ENCODE measurements around the gene GMPR.

The GMPR gene

DNA sequence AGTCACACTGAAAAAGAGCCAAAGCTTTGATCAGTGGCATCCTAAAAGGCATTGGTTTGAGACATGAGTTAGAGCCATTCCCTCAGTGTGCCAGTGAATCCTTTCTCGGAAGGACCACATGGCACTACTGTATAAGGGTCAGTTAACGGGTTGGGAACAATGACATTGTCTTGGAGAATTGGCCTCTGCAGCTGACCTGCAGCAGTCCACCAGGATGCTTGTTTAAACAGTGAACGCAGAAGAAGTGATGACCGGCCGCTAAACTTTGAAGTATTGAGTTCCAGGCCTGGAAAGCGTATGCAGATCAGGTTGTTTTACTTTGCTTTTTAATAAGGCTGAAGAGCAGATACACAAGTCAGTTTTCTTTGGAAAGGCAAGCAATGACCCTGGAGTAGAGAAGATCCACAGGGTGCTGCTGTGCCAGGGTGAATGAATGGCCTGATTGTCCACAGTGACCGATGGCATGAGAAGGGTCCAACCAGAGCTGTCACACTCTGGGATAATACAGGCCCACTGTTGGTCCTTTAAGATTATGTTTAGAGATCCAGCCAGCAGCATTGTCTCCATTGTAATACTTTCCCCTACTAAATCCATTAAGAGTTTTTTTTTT is 57.8 kb downstream of the GMPR start:
- DNase-seq (ENCODE audit: low read depth in 2 of 2, low spot score in 1 of 2): no peak

DNA sequence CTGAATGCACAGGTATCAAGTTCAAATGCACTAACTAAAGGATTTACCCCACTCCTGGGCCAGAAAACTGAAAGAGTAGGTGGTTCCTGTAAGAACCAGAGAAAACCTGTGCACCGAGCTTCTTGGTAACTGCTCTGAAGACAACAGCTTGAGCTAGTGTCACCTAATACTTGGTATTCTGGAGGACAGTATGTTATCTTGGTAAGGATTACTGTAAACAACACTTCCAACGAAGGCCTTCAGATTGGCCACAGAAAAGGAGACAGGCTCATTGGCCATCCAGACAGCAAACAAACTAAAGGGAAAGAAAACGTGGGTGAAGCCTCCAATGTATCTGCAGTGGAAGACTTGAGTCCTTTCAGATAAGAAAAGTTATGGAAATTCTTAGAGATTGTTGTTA is 61.5 kb downstream of the GMPR start:
- DNase-seq (ENCODE audit: low read depth in 2 of 2, low spot score in 1 of 2): no peak

DNA sequence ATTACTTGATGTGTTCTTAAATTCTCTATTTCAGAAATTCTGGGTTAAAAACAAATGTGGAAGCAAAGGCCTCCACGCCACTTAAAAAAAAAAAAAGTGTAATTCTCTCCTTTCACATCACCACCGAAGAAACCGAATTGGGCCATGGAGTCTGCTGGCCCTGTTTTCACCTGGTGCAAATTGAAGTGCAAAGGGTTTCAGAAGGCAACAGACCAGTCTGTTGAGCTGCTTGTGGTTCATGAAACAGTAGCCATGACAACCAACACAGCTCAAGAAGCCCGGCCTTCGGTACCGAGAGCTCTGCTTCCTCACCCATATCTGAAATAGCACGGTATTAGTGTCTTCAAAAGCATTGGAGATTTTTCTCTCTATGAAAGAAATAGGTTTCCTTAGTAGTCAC is 63.1 kb downstream of the GMPR start:
- no peak for DNase-seq (ENCODE audit: low read depth in 2 of 2, low spot score in 1 of 2)

DNA sequence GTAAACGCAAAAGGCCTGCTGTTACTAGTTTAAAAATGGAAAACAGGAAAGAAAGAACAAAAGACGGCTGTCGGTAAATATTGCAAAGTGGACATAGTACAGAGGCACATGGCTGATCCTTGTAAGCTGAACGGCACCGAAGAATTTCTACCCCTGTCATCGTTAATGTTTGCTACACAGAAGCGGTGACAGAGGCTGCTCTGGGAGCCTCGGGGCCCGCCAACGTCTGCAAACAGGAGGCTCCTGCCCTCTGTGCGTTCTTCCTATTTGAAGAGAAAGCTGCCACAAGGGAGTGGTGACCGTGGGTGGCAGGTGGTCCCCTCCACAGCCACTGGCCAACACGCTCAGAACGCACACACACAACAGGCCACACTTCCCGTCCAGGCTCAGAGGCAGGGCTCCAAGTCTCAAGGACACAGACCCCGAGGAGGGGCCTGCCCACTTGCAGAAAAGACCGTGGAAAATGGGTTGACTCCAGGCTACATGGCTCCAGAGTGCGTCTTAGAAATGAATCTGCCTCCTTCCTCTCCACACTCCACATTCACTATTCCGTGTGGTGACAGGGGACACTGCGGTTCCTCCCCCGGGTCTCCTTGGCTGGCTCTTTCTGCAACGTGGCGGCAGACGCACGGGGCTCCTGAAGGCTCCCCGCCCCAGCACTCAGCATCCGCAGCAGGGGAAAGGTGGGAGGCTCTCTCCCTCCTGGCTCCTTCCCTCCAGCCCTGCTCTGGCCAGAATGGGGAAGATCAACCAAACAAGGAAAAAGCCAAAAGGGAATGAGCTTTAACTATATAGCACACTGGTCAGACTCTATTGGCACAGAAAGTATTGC is 64.5 kb downstream of the GMPR start:
- DNase-seq (ENCODE audit: low read depth in 2 of 2, low spot score in 1 of 2): no peak

DNA sequence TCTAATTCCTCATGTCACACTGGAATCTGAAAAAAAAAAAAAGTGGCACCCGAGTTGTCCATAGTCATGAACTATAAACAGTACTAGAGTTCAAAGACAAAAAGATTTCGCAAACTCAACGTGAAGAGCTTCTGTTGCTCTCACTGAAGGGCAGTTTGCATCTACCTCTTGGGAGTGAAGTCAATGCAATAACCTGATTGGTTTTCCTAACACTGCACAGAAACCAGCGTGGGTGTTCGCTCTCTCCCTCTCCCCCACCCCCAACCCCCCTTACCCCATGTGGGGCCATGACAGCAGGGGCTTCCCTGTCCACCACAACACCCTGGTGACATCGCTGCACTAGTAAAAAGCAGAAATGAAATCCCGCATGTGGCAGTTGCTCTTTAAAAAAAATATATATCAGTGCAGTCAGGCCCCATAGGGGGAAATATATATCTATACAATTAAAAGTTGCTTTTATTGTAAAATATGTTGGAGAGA is 66.9 kb downstream of the GMPR start:
- DNase-seq (ENCODE audit: low read depth in 2 of 2, low spot score in 1 of 2): no peak

DNA sequence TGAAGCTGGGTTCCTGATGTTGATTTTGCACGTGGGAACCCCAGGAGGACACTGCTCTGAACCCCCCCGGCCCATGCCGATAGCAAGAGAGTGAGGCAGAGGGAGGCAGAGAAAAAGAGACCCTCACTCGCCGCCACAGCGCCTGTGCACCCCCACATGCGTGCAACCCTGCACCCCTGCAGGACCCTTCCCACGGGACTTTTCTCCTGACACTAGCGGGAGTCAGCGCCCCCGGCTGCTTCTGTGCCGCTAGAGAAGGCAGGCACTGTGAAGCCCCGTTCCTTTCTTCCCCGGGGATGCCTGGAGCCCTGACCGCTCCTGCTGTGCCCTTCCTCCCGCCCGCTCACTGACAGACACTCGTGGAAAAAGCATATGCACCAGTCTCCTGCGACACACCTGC is 67.4 kb downstream of the GMPR start:
- no peak for DNase-seq (ENCODE audit: low read depth in 2 of 2, low spot score in 1 of 2)

DNA sequence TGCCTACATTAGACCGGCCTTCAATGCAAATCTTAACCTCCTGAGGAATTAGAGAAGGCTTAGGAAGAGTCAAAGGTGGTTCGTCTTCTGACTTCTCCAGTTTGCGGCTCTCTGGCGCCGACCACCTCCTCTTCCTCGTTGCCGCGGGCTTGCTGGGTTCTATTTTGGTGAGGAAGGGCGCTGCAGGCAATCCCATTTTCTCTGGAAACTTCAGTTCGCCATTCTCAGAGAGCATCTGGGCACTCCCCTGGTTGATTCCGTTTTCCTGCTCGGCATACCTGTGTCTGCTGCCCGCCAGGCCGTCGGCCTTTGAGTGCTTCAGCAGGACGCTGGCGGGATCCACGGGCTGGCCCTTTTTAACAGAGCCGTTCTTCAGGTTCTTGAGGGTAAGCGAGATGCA is 67.9 kb downstream of the GMPR start:
- DNase-seq (ENCODE audit: low read depth in 2 of 2, low spot score in 1 of 2): no peak

DNA sequence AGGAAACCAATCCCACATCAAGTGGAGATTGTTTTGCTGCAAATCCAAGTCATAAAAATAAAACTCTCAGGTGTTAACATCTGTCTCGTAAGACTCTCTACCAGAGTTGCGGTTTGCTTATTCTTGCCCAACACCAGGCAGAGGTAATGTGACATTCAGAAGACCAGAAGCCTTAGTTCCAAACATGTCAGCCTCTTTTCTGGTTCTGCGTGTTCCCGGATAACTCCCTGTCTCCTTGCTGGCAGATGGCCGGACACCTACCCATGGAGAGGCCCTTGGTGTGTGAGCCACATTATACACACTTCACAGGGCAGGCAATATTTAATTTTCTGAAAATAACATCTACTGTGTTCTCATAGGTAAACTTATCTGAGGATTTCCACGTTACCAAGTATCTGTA is 73.4 kb downstream of the GMPR start:
- DNase-seq (ENCODE audit: low read depth in 2 of 2, low spot score in 1 of 2): no peak

DNA sequence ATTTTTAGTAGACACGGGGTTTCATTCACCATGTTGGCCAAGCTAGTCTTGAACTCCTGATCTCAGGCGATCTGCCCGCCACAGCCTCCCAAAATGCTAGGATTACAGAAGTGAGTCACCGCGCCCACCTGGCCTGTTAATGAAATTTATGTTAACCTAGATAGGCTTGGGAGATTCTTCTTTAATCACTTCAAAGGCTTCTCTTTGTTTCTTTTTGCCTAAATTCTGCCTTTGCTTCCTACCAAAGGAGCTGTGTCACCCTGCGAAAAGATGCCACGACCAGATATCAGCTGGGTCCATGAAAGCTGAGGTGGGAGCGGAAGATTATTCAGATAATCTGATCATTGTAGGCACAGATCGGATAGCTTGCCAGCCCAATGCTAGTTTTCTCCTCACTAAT is 75.3 kb downstream of the GMPR start:
- no peak for DNase-seq (ENCODE audit: low read depth in 2 of 2, low spot score in 1 of 2)

DNA sequence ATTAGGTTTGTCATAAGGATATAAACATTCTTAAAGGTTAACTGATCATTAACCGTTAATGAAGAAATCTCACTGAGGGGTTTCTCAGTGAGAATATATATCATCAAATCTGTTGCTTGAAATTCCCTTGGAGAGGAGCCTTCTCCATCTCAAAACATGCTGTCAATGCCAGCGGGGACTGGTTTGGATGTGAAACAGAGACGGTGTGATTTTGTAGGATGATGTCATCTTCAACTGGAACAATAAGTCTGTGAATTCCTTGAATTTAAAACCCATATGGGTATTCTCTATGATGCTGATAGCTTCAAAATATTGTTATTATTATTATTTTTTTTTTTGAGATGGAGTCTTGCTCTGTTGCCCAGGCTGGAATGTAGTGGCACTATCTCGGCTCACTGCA is 75.9 kb downstream of the GMPR start:
- no peak for DNase-seq (ENCODE audit: low read depth in 2 of 2, low spot score in 1 of 2)

DNA sequence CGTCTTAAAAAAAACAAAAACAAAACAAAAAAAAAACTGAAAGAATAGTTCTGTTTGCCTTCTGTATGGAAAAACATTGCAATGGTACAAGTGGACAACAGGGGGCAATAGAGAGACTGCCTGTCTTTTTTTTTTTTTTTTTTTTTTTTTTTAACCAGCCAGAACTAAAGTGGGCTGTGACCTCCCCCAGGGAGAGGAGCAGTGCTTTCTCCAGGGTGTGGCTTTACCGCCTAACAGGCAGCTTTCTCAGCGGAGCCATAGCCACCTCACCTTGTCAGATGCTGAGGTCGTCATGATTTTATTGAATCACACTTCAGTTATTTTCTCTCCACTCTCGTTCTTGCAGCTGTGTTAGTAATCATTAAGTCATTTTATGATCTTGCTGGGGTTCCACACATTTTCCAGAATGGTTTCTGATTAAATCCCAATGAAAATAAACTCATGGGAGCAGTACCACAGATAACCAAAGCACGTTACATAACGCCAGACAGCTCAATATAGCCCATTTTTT is 78.4 kb downstream of the GMPR start:
- DNase-seq (ENCODE audit: low read depth in 2 of 2, low spot score in 1 of 2): no peak

DNA sequence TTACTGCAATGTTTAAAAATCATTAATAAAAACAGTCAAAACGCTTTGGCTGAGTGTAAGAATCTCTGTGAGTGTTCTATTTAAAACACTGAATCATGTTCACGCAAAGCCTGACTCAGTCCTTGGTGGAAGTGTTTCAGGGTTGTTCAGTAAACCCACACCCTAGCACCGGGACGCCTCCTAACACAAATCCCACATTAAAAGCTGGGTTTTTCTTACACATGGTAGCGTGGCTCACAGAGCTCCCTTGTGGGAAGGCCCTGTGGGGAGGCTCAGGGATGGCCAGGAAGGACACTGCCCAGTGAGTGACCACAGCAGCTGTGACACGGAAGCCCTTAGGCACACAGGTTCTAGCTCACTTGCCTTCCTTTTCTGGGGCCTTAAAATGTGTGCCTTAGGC is 80.2 kb downstream of the GMPR start:
- no peak for DNase-seq (ENCODE audit: low read depth in 2 of 2, low spot score in 1 of 2)

DNA sequence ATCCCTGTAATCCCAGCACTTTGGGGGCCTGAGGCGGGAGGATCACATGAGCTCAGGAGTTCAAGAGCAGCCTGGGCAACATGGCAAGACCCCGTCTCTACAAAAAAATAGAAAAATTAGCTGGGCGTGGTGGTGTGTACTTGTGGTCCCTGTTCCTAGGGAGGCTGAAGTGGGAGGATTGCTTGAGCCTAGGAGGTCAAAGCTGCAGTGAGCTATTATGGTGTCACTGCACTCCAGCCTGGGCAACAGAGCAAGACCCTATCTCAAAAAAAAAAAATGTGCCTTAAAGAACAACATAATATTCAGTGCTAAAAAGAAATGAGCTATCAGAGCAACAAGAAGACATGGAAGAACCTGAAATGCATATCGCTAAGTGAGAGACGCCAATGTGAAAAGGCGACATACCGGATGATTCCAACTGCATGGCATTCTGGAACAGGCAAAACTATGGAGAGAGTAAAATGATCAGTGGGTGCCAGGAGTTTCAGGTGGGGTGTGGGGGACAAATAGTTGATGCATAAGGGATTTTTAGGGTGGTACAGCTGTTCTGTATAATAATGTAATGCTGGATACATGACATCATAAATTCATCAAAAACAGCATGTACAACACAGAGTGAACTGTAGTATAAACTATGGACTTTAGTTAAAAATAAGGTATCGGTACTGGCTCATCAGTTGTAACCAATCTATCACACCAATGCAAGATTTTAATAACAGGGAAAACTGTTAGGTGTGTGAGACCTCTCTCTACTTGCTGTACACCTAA is 80.8 kb downstream of the GMPR start:
- DNase-seq (ENCODE audit: low read depth in 2 of 2, low spot score in 1 of 2): no peak

DNA sequence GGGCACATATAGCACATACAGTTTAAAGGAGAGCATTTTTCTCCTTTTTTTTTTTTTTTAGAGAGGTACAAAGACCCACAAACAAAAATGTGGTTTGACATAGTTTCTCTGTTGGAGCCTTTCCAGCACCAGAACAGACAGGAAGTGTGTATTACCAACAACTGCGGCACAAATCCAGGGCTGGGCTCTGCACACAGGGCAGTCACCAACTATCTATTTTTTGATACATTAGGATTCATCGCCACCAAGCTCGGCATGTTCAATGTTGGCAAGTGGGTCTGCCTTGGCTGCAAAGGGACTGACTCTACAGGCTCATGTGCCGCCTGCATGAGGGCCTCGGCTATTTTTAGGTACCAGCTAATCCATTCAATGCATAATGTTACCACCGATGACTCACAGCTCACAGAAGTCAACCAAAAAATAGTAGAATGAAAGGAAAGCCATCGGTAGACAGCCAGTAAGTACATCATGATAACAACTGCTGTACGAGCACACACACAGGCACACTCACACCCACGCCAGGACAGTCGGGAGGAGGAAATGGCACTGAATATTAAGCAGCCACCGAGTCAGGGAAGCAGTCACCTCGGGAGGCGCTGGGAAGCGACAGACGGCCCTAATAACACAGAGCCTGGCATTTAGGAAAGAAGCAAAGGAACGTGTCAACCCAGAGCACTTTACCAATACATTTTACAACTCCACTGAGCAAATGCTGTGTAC is 81.6 kb downstream of the GMPR start:
- DNase-seq (ENCODE audit: low read depth in 2 of 2, low spot score in 1 of 2): peak; percentile 20 to 31

DNA sequence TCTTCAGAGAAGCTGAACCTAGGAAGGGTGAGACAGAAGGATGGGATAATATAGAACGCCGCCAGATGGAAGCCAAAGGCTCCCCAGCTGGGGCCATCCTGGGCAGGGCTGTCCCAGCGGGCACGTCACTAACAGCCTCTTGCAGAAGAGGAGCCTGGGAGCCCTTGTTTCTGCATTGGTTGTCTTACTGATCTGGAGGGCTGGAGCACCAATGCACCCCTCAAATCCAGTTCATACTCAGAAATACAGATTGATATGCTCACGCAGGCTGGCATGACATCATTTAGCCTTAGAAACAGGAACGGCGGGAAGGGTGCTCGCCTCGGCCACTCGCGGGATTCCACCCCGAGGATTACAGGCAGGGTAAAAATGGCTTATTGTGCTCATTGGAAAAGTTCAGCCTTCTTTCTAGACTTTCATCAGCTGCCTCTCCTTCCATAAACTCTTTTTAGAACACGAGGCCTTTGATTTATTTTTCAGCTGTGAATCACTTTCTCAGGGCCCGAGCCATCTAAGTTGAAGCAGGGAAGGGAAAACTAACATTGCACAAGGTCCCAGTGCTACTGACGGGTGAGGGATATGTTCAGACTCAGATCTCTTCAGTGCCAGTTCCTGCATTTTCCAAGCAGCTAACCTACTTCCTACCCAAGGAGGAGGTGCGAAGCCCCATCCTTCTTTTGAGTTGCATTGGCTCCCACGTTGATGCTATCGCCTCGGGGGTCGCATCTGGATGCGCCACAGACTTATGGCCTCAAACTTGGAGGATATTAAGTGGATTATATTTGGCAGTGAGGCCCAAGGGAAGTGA is 82.3 kb downstream of the GMPR start:
- no peak for DNase-seq (ENCODE audit: low read depth in 2 of 2, low spot score in 1 of 2)

DNA sequence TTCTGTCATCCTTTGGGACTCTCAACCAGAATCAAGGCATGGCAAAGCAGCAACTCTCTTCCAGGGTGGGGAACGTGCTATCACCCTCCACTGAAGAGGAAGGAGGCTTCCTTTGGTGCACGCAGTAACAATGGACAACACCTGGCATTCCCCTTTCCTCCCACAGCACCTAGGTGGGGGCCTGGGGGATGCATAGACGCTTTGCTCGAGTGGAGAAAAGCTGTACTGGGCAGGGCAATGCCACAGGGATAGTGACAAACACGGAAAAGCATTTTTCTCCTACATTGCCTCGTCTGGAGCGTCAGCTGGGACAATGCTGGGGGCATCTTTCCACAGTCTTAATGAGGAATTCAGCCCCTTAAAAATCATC is 82.9 kb downstream of the GMPR start:
- DNase-seq (ENCODE audit: low read depth in 2 of 2, low spot score in 1 of 2): no peak

DNA sequence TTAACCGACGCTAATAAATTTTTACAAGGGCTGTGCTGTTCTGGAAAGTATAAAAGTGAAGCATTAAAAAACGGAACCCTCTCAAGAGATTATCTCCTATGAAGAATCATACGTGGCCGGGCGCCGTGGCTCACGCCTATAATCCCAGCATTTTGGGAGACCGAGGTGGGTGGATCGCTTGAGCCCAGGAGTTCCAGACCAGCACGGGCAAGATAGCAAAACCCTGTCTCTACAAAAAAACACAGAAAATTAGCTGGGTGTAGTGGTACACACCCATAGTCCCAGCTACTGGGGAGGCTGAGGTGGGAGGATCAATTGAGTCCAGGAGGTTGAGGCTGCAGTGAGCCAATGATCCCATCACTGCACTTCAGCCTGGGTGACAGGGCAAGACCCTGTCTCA is 83.4 kb downstream of the GMPR start:
- DNase-seq (ENCODE audit: low read depth in 2 of 2, low spot score in 1 of 2): no peak

DNA sequence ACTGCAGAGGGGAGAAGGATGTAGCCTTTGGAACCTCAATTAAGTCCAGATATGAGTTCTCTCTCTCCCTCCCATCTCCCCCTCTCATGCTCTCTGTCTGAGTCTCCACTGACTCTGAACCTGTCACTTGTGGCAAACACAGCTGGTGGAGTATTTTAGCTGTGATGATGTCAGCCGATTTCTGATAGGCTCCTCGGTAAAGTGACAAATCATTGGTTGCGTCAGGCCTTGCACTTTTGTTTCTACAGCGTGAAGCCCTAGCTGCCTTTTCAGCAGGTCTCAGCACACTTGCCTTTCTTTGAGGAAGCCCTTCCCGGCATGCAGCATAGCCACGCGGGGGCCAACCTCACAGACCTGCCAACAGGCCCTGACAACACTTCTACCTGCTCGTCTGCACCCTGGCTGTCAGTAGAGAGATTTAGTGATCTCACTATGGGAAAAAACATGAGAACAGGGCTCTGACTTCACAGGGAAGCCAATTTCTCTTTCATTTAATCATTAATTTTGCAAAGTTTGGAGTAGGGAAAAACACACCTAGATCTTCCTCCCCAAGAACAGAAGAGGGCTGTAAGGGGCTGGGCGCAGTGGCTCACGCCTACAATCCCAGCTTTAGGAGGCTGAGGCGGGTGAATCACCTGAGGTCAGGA is 84.4 kb downstream of the GMPR start:
- DNase-seq (ENCODE audit: low read depth in 2 of 2, low spot score in 1 of 2): peak; percentile 30 to 47

DNA sequence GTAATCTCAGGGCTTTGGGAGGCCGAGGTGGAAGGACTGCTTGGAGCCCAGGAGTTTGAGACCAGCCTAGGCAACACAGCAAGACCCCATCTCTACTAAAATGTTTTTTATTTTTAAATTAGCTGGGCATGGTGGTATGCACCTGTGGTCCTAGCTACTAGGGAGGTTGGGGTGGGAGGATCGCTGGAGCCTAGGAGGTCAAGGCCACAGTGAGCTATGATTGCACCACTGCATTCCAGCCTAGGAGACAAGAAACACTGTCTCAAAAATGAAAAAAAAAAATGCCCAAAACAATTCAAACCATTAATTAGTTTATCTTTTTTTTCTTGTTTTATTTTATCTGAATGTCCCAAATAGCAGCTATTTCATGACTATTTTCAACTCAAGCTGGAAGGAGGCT is 85.8 kb downstream of the GMPR start:
- no peak for DNase-seq (ENCODE audit: low read depth in 2 of 2, low spot score in 1 of 2)
